Activated CD4-positive, alpha-beta T cell treated with anti-CD3 and anti-CD28 coated beads, Interleukin-2, amount 10 ng/mL, durations not matched to agents 7 days and 5 days (primary cell): Measurements from ENCODE around the gene RBM3. TPM values are rescaled to one million over a fixed set of nuclear protein-coding genes. Genes with fewer than 3 reads are reported as not detected.
"Not testable (repeated sequence)": the region's sequence is repeated elsewhere in the genome, so short reads cannot be mapped to it uniquely, and the experiment has no call there.

Experiments used
- CTCF ChIA-PET: fragments of 350-600 bp; sonication (Branson Sonifier 250); formaldehyde crosslinking; loops from one replicate; lab custom pipeline; 2021; ENCODE audit warnings: antibody characterized with exemption; lab: Charles Lee
- POLR2A ChIA-PET: fragments of 350-600 bp; sonication (Branson Sonifier 250); formaldehyde crosslinking; loops from one replicate; lab custom pipeline; 2021; ENCODE audit warnings: antibody characterized with exemption; lab: Charles Lee
- DNase-seq: peaks from one replicate; pipeline ENCODE4 v3.0.0-alpha.2; 2020
- H3K27ac Mint-ChIP-seq: one replicate; pipeline ENCODE4 v1.8.0; 2021; ENCODE audit warnings: mild to moderate bottlenecking, moderate library complexity, mixed read lengths
- H3K27me3 Mint-ChIP-seq: one replicate; pipeline ENCODE4 v1.8.0; 2021; ENCODE audit warnings: mixed read lengths
- H3K36me3 Mint-ChIP-seq: one replicate; pipeline ENCODE4 v1.8.0; 2021; ENCODE audit warnings: low read depth, mixed read lengths
- H3K4me1 Mint-ChIP-seq: one replicate; pipeline ENCODE4 v1.8.0; 2021; ENCODE audit warnings: mixed read lengths
- H3K4me3 Mint-ChIP-seq: one replicate; pipeline ENCODE4 v1.8.0; 2021; ENCODE audit warnings: mild to moderate bottlenecking, moderate library complexity, mixed read lengths
- H3K9me3 Mint-ChIP-seq: one replicate; pipeline ENCODE4 v1.8.0; 2021; ENCODE audit warnings: mixed read lengths
- total RNA-seq, 2 experiments: library from RNA; stranded (reverse); gene quantifications; one replicate each; pipeline ENCODE4 v1.2.3, GENCODE V29; 2021

Gene RBM3
- 100 to 1,000 TPM; 270 to 289 TPM for total RNA-seq

DNA sequence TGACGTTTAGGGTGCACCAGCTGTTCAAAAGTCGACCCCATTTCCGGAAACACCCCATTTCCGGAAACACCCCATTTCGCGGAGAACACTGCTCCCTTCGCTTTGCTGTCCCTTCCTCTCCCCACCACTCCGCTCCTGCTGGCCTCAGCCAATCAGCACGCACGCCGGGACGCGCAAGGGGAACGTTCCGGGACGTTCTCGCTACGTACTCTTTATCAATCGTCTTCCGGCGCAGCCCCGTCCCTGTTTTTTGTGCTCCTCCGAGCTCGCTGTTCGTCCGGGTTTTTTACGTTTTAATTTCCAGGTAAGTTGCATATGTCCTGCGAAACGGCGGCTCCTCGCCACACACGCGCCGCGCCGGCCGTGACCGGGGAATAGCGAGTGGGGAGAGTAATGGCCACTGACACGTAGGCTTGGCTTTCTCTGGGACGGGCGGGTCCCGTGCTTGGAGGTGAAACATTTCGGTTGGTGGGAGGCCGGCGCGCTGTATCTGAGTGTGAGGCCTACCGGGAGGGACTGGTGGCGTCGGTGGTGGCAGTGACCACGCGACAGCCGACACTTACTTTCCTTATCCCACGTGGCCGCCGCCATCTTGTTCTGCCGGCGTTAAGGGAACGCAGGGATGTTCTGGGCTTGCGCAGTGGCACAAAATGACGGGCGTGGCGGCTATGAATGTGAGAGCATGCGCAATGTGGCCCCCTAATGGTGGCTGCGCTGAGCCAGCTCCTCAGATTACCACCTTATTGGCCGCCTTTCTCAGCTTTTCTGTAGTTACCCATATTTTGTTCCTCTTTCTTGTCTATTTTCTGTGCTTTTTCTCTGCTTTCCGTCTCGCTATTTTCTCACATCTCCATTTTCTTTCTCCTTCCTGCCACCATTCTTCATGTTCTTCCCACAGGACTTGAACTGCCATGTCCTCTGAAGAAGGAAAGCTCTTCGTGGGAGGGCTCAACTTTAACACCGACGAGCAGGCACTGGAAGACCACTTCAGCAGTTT, at the start of gene RBM3:
TSS of gene RBM3 (plus strand) at position 215 of the 997 bp plus-strand sequence. CDS start at position 912, 697 bp downstream.
- Mint-ChIP-seq H3K4me1 (peaks cover 37% of the 10 kb centered on the region), H3K27ac (peak within 1 kb of the TSS; percentile 99), H3K9me3 (no peaks in the 10 kb centered on the region), H3K4me3 (peak within 1 kb of the TSS; percentile 98), H3K27me3 (no peaks in the 10 kb centered on the region), H3K36me3 (peaks cover 44% of the 10 kb centered on the region)
- DNase-seq: peak; percentile 95
- ChIA-PET CTCF (interaction anchor here (0.7 to 1.5 kb wide), 2 partner anchors 9 to 35 kb away, joined by 3 read pairs; no protein-coding TSS in a partner anchor), POLR2A (no interaction called here)

DNA sequence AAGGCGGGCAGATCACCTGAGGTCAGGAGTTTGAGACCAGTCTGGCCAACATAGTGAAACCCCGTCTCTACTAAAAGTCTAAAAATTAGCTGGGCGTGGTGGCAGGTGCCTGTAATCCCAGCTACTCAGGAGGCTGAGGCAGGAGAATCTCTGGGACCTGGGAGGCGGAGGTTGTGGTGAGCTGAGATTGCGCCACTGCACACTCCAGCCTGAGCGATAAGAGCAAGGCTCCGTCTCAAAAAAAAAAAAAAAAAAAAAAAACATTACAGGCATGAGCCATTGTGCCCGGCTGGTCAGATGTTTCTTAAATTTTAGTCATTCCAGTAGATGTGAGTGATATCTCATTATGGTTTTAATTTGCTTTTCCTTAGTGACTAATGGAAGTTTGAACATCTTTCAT, 48.4 kb upstream of the RBM3 start:
- H3K9me3 Mint-ChIP-seq, CTCF ChIA-PET, POLR2A ChIA-PET, DNase-seq, H3K27me3 Mint-ChIP-seq, H3K27ac Mint-ChIP-seq, H3K4me3 Mint-ChIP-seq: not testable (repeated sequence)
- Mint-ChIP-seq H3K36me3 (peaks cover 41% of the 10 kb centered on the region), H3K4me1 (peaks cover 23% of the 10 kb centered on the region)

DNA sequence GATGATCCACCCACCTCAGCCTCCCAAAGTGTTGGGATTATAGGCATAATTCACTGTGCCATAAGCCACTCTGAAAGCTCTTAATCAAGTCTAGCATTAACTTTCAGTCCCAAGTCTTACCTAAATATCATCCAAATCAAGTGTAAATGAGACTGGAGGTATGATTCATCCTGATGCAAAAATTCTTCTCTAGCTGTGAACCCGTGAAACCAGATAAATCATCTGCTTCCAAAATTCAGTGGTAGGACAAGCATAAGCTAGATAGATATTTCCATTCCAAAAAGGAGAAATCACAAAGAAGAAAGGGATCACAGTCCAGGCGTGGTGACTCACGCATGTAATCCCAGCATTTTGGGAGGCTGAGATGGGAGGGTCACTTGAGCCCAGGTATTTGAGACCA, 43.5 kb upstream of the RBM3 start:
- peak overlapping the region; percentile 93 for H3K27ac Mint-ChIP-seq
- no peak for DNase-seq
- H3K4me3 Mint-ChIP-seq: no peak overlapping the region
- ChIA-PET POLR2A (no interaction called here), CTCF (interaction anchor here (1.4 to 1.6 kb wide), 2 partner anchors 10 to 20 kb away, joined by 4 to 7 read pairs; no protein-coding TSS in a partner anchor)
- H3K36me3 Mint-ChIP-seq: peaks cover 40% of the 10 kb centered on the region
- H3K4me1 Mint-ChIP-seq: peaks cover 27% of the 10 kb centered on the region
- no peaks in the 10 kb centered on the region for H3K9me3 Mint-ChIP-seq
- H3K27me3 Mint-ChIP-seq: no peaks in the 10 kb centered on the region

DNA sequence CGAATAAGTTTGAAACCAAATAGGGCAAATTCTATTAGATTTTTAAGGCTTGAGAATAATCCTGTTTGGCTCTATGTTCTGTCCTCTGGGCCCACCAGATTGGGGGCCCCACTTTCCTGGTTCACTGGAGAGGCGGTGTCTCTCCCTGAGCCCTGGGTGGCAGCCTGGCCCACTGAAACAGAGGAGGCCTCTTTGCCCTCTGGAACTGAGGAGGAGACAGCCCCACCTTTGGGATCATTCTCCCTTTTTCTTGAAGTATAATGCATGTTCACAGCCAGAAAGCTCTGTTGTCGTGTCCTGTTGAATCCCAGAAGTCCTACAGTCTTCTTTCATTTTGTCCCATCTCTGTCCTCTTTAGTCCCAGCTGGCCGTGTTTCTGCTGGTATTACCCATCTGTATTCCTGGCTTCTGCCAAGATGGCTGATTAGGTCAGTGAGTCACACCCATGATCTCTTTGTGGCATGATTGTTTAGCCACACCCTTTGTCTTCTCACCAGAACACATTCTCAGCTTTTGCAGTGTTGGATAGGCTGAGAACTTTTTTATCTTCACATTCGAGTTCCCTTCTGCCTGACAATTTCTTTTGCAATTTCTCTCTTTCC, 42.8 kb upstream of the RBM3 start:
- no peaks in the 10 kb centered on the region for H3K9me3 Mint-ChIP-seq
- POLR2A ChIA-PET: no interaction called here
- DNase-seq: no peak
- H3K27me3 Mint-ChIP-seq: no peaks in the 10 kb centered on the region
- CTCF ChIA-PET: interaction anchor here (1.4 to 1.6 kb wide), 2 partner anchors 9 to 19 kb away, joined by 4 to 7 read pairs; no protein-coding TSS in a partner anchor
- peak overlapping the region; percentile 93 for H3K27ac Mint-ChIP-seq
- peaks cover 37% of the 10 kb centered on the region for H3K36me3 Mint-ChIP-seq
- peaks cover 24% of the 10 kb centered on the region for H3K4me1 Mint-ChIP-seq
- H3K4me3 Mint-ChIP-seq: no peak overlapping the region

DNA sequence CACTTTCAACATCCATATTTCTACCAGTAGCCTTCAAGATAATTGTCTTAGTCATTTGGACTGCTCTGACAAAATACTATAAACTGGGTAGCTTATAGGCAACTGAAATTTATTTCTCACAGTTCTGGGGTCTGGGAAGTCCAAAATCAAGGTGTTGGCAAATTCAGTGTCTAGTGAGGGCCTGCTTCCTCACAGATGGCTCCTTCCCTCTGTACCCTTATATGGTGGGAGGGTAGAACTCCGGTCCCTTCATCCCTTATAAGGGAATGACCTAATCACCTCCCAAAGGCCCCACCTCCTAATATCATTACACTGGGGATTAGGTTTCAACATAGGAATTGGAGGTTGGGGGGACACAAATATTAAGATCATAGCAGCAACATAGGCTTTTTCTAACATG, 42.1 kb upstream of the RBM3 start:
- peaks cover 20% of the 10 kb centered on the region for H3K4me1 Mint-ChIP-seq
- CTCF ChIA-PET: no interaction called here

DNA sequence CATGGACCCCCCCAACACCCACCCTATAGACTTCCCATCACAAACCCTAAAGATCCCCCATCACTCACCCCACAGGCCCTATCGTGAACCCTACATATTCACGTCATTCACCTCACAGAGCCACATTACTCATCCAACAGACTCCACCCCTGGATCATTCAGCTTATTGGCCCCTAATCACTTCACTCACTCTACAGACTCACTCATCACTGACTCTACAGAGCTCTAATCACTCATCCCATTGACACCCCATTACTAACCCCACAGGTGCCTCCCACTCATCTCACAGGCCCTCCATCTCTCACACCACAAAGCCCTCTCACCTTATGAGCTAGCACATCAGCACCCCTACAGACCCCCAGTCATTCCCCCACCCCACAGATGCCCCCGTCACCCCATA, 41.1 kb upstream of the RBM3 start:
- H3K9me3 Mint-ChIP-seq: no peaks in the 10 kb centered on the region
- H3K27me3 Mint-ChIP-seq: no peaks in the 10 kb centered on the region
- H3K36me3 Mint-ChIP-seq: peaks cover 26% of the 10 kb centered on the region
- CTCF ChIA-PET: no interaction called here
- no peak overlapping the region for H3K27ac Mint-ChIP-seq
- DNase-seq: no peak
- H3K4me1 Mint-ChIP-seq: peaks cover 21% of the 10 kb centered on the region
- H3K4me3 Mint-ChIP-seq: no peak overlapping the region
- POLR2A ChIA-PET: no interaction called here

More for the DNA sequence above, 42.1 kb upstream of the RBM3 start:
- peaks cover 33% of the 10 kb centered on the region for H3K36me3 Mint-ChIP-seq
- H3K9me3 Mint-ChIP-seq: no peaks in the 10 kb centered on the region
- no peaks in the 10 kb centered on the region for H3K27me3 Mint-ChIP-seq
- POLR2A ChIA-PET: no interaction called here
- H3K4me3 Mint-ChIP-seq: no peak overlapping the region
- H3K27ac Mint-ChIP-seq: peak overlapping the region; percentile 93
- DNase-seq: no peak

DNA sequence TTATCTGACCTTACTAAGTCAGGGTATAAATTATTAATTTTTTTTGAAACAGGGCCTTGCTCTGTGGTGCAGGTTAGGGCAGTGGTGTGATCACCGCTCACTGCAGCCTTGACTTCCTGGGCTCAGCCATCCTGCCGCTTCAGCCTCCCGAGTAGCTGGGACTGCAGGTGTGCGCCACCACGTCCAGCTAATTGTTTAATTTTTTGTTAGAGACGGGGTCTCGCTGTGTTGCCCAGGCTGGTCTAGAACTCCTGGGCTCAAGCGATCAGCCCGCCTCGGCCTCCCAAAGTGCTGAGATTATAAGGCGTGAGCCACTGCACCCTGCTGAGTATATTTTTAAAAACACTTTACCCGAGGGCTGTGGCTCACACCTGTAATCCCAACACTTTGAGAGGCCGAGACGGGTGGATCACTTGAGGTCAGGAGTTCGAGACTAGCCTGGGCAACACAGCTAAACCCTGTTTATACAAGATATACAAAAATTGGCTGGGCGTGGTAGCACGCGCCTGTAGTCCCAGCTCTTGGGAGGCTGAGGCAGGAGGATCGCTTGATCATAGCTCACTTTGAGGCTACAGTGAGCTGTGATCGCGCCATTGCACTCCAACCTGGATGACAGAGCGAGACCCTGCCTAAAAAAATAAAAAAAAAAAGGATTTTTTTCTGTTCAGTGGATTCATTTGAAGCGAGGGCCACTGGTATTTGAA, 35.5 kb upstream of the RBM3 start:
- POLR2A ChIA-PET: interaction anchor here (0.6 kb wide), 1 partner anchor 319 kb away, joined by 3 read pairs; no protein-coding TSS in a partner anchor
- CTCF ChIA-PET: interaction anchor here (0.6 to 1.7 kb wide), 11 partner anchors 9 to 689 kb away, joined by 3 to 9 read pairs (median 4); no protein-coding TSS in a partner anchor

DNA sequence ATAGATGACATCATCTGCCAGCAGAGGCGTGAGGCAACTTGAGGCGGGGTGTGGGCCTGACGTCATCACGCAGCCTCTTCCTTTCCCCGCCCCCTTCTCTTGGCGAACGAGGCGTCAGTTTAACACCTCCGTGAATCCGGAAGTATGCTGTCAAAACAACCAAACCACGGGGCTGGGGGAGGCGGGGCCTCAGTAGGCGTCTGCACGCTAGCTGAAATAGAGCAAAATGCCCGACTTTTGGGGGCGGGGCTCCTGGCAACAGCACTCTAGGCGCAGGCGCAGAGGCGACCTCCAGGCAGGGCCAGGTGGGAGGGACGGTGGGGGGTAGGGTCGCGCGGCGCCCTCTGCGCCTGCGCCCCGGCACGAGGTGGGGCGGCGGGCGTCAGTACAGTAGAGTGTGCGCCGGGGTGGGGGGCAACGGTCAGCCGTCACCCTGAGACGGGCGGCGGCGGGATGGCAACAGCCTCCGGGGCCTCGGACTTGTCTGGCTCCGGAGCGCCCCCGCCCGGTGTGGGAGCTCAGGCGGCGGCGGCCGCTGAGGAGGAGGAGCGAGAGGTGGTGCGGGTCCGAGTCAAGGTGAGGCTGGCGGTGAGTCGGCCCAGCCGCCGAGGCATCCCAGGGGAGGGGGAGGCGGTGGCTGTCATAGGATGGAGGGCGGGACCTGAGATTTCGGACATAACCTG, 34.8 kb upstream of the RBM3 start, which contains the start of gene TBC1D25:
TSS of gene TBC1D25 (plus strand) at position 370 of the 683 bp plus-strand sequence. CDS start at position 454, 84 bp downstream.
- ChIA-PET POLR2A (interaction anchor here (0.6 to 0.9 kb wide), 2 partner anchors 18 to 320 kb away, joined by 3 to 4 read pairs; partner anchors contain the start of gene EBP), CTCF (interaction anchor here (0.6 to 1.7 kb wide), 14 partner anchors 8 to 689 kb away, joined by 3 to 9 read pairs (median 4); no protein-coding TSS in a partner anchor)
- Mint-ChIP-seq H3K27me3 (no peaks in the 10 kb centered on the region), H3K27ac (peak within 1 kb of the TSS; percentile 99), H3K9me3 (no peaks in the 10 kb centered on the region), H3K4me1 (peaks cover 24% of the 10 kb centered on the region), H3K36me3 (peaks cover 11% of the 10 kb centered on the region), H3K4me3 (peak within 1 kb of the TSS; percentile 92)
- DNase-seq: peak; percentile 97

More for the DNA sequence above, 35.5 kb upstream of the RBM3 start:
- H3K4me1 Mint-ChIP-seq: peaks cover 22% of the 10 kb centered on the region
- no peaks in the 10 kb centered on the region for H3K9me3 Mint-ChIP-seq
- DNase-seq: no peak
- peak overlapping the region; percentile 92 for H3K4me3 Mint-ChIP-seq
- peaks cover 8% of the 10 kb centered on the region for H3K36me3 Mint-ChIP-seq
- peak overlapping the region; percentile 99 for H3K27ac Mint-ChIP-seq
- no peaks in the 10 kb centered on the region for H3K27me3 Mint-ChIP-seq

DNA sequence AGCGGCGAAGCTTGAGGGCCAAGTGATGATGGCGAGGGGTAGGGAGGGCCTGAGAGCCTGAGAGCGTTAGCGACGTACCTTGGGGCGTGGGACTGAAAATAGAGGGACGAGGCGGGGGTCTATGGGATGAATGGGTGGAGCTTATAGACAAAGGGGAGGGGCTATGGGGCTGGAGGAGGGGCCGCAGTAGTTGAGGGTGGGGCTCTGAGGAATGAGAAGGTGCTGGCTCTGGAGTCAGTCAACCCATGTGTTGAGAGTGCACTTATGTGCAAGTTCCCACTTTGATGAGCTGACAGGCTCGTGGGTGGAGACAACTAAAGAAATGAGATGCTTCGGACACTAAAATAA, 34.3 kb upstream of the RBM3 start:
- Mint-ChIP-seq H3K27me3 (no peaks in the 10 kb centered on the region), H3K36me3 (peaks cover 12% of the 10 kb centered on the region), H3K9me3 (no peaks in the 10 kb centered on the region), H3K4me1 (peaks cover 24% of the 10 kb centered on the region), H3K27ac (peak overlapping the region; percentile 99), H3K4me3 (peak overlapping the region; percentile 92)
- peak; percentile 63 for DNase-seq
- ChIA-PET POLR2A (interaction anchor here (0.9 kb wide), 1 partner anchor 19 kb away, joined by 4 read pairs; the partner anchor contains the start of gene EBP), CTCF (interaction anchor here (0.6 to 1.7 kb wide), 11 partner anchors 9 to 67 kb away, joined by 3 to 9 read pairs (median 4); no protein-coding TSS in a partner anchor)

DNA sequence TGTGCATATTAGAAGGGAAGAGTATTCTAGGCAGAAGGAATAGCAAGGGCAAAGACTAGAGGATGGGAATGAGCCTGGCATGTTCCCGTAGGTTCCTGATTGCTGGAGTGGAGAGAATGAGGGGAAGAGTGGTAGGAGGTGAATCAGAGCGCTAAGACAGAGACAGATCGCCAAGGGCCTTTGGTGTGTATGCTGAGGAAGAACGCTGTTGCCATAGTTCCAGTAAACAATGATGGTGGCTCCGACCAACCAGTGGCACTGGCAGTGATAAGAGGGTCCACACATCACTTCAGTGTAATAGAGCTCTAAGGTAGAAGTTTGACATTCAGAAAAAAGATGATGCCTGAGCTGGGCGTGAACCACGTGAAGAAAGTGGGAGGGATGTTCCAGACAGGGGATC, 33.8 kb upstream of the RBM3 start:
- no peaks in the 10 kb centered on the region for H3K27me3 Mint-ChIP-seq
- no peak for DNase-seq
- no peaks in the 10 kb centered on the region for H3K9me3 Mint-ChIP-seq

DNA sequence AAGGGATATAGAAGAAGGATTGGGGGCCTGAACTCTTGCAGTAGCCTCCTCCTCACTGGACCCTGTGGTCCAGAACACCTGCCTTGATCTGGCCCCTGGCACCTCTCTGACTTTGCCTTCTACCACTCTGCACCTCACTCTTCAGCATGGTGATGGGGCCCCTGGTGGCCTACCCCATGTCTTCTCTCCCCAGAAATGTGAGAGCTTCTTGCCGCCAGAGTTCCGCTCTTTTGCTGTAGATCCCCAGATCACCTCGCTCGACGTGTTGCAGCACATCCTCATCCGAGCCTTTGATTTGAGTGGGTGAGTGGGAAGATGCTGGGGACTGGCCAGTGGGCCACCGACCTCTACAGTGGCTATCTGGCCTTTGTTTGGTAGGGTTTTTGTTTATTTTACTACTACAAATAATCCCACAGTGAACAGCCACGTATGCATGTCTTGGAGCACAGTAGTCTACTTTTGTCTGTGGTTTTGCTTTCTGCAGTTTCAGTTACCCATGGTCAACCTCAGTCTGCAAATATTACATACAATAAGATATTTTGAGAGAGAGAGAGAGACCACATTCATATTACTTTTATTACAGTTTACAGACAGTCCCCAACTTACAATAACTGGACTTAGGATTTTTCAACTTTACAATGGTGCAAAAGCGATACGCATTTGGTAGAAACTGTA, 33.0 kb upstream of the RBM3 start:
- H3K4me3 Mint-ChIP-seq: peak overlapping the region; percentile 92
- peak overlapping the region; percentile 65 for H3K27ac Mint-ChIP-seq
- CTCF ChIA-PET: interaction anchor here (0.6 to 1.5 kb wide), 3 partner anchors 10 to 17 kb away, joined by 3 to 7 read pairs (median 4); no protein-coding TSS in a partner anchor
- H3K9me3 Mint-ChIP-seq: no peaks in the 10 kb centered on the region
- H3K4me1 Mint-ChIP-seq: peaks cover 24% of the 10 kb centered on the region
- H3K36me3 Mint-ChIP-seq: peaks cover 16% of the 10 kb centered on the region
- H3K27me3 Mint-ChIP-seq: no peaks in the 10 kb centered on the region
- DNase-seq: no peak
- POLR2A ChIA-PET: no interaction called here

More for the DNA sequence above, 33.8 kb upstream of the RBM3 start:
- peak overlapping the region; percentile 92 for H3K4me3 Mint-ChIP-seq
- H3K36me3 Mint-ChIP-seq: peaks cover 14% of the 10 kb centered on the region
- CTCF ChIA-PET: interaction anchor here (0.7 to 1.7 kb wide), 6 partner anchors 9 to 60 kb away, joined by 3 to 9 read pairs (median 5); no protein-coding TSS in a partner anchor
- peaks cover 24% of the 10 kb centered on the region for H3K4me1 Mint-ChIP-seq
- POLR2A ChIA-PET: interaction anchor here (0.9 kb wide), 1 partner anchor 19 kb away, joined by 4 read pairs; the partner anchor contains the start of gene EBP
- H3K27ac Mint-ChIP-seq: peak overlapping the region; percentile 99
